GM12878 (cell line): Measurements from ENCODE around the gene IGHMBP2. TPM values are rescaled to one million over a fixed set of nuclear protein-coding genes. Genes with fewer than 3 reads are reported as not detected.

Experiments
- BMI1 ChIP-seq: fragments of 450-650 bp; IDR thresholded peaks from 2 replicates; pipeline ENCODE4 v1.6.1; 2016; ENCODE audit warnings: mild to moderate bottlenecking, moderate library complexity, borderline replicate concordance
- DPF2 ChIP-seq: fragments of 450-650 bp; IDR thresholded peaks from 2 replicates; pipeline ENCODE4 v1.6.1; 2017; ENCODE audit warnings: mild to moderate bottlenecking
- FOXK2 ChIP-seq: fragments of 450-650 bp; IDR thresholded peaks from 2 replicates; pipeline ENCODE4 v1.6.1; 2017; ENCODE audit warnings: mild to moderate bottlenecking, moderate library complexity
- PAX5 ChIP-seq: IDR thresholded peaks from 2 replicates; pipeline ENCODE4 v1.6.1; 2011; ENCODE audit warnings: low read depth, low read length, borderline replicate concordance
- polyA plus RNA-seq, 11 experiments: library from polyadenylated mRNA; depleted of rRNA in 4 of 11; unstranded in 6 of 11; stranded (reverse) in 5 of 11; fragments of >200 nt; fragmentation: Nextera tagmentation in 4 of 11; fragmentation: Illumina TruSeq in 1 of 11; extraction: Ambion mirVana in 4 of 11; extraction: Trizol in 1 of 11; gene quantifications; 1 replicate in 1 of 11; 2 replicates in 10 of 11; pipeline versions ENCODE4 v1.2.1 to v1.2.3, GENCODE V29; 2011 to 2016; ENCODE audit warnings: inconsistent platforms in 2 of 11, missing spikeins in 2 of 11, low read depth in 1 of 11
- total RNA-seq, 4 experiments: library from RNA; depleted of rRNA in 3 of 4; stranded (reverse); fragments of >200 nt in 3 of 4; fragmentation: Illumina TruSeq in 1 of 4; extraction: Trizol in 1 of 4; gene quantifications; 2 replicates each; pipeline versions ENCODE4 v1.2.1 to v1.2.3, GENCODE V29; 2013 to 2021
- TF ChIP-seq, protein P1 (sequence below): IDR thresholded peaks from 2 replicates; pipeline ENCODE4 v1.6.1; 2012; ENCODE audit warnings: low read depth, low read length, improper control_type of control experiment
- TF ChIP-seq, protein P2 (sequence below): IDR thresholded peaks from 2 replicates; pipeline ENCODE4 v1.6.1; 2011; ENCODE audit warnings: borderline replicate concordance, low read depth, mild to moderate bottlenecking, moderate library complexity, mixed read lengths, low read length; ENCODE audit not compliant: insufficient read depth; ENCODE audit errors: extremely low read length
- TF ChIP-seq, protein P3 (sequence below): fragments of 450-650 bp; IDR thresholded peaks from 2 replicates; pipeline ENCODE4 v1.6.1; 2018; ENCODE audit warnings: mild to moderate bottlenecking, low read depth, moderate library complexity; ENCODE audit not compliant: partially characterized antibody

IGHMBP2 gene
- total and polyA plus RNA-seq, 10 of the 15 experiments (the other 5 are each of a cell fraction or from before 2014, with no cell fraction given): 1.4 to 20.1 (median 11.2) TPM

GRCh38 chr11:68932933-68933577 lies 29.4 kb downstream of the IGHMBP2 start (continued):
- TF ChIP-seq, protein P1, sequence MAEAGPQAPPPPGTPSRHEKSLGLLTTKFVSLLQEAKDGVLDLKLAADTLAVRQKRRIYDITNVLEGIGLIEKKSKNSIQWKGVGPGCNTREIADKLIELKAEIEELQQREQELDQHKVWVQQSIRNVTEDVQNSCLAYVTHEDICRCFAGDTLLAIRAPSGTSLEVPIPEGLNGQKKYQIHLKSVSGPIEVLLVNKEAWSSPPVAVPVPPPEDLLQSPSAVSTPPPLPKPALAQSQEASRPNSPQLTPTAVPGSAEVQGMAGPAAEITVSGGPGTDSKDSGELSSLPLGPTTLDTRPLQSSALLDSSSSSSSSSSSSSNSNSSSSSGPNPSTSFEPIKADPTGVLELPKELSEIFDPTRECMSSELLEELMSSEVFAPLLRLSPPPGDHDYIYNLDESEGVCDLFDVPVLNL: no peak
- TF ChIP-seq PAX5 (no peak), BMI1 (no peak), DPF2 (no peak), FOXK2 (no peak)
- TF ChIP-seq, protein P2, sequence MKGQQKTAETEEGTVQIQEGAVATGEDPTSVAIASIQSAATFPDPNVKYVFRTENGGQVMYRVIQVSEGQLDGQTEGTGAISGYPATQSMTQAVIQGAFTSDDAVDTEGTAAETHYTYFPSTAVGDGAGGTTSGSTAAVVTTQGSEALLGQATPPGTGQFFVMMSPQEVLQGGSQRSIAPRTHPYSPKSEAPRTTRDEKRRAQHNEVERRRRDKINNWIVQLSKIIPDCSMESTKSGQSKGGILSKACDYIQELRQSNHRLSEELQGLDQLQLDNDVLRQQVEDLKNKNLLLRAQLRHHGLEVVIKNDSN: no peak
- TF ChIP-seq, protein P3, sequence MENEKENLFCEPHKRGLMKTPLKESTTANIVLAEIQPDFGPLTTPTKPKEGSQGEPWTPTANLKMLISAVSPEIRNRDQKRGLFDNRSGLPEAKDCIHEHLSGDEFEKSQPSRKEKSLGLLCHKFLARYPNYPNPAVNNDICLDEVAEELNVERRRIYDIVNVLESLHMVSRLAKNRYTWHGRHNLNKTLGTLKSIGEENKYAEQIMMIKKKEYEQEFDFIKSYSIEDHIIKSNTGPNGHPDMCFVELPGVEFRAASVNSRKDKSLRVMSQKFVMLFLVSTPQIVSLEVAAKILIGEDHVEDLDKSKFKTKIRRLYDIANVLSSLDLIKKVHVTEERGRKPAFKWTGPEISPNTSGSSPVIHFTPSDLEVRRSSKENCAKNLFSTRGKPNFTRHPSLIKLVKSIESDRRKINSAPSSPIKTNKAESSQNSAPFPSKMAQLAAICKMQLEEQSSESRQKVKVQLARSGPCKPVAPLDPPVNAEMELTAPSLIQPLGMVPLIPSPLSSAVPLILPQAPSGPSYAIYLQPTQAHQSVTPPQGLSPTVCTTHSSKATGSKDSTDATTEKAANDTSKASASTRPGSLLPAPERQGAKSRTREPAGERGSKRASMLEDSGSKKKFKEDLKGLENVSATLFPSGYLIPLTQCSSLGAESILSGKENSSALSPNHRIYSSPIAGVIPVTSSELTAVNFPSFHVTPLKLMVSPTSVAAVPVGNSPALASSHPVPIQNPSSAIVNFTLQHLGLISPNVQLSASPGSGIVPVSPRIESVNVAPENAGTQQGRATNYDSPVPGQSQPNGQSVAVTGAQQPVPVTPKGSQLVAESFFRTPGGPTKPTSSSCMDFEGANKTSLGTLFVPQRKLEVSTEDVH: no peak
